GM18873 (cell line): ENCODE measurements around the gene USP32.
A peak's percentile ranks its signal among the peaks of the same experiment; 100 is the strongest.
"Not testable (repeated sequence)": the region's sequence is repeated elsewhere in the genome, so short reads cannot be mapped to it uniquely, and the experiment has no call there.

ENCODE experiments used
- ATAC-seq: cut with Tn5 transposase; IDR thresholded peaks from one replicate; pipeline ENCODE4 v1.9.1; 2021; ENCODE audit warnings: mild to moderate bottlenecking, moderate library complexity, moderate number of reproducible peaks; ENCODE audit not compliant: unreplicated experiment, low FRiP score

USP32 gene

GRCh38 chr17:60392042-60392844 is at the start of gene USP32:
USP32 (minus strand) TSS chr17:60392133; CDS start chr17:60391939, 194 bp downstream.
- peak; percentile 75 for ATAC-seq

GRCh38 chr17:60439501-60439900 is 47.6 kb upstream of the USP32 start:
- ATAC-seq = no peak

GRCh38 chr17:60436676-60437075 is 44.7 kb upstream of the USP32 start:
- ATAC-seq = no peak

- no peak for ATAC-seq
Measured at GRCh38 chr17:60435244-60436167, 43.6 kb upstream of the USP32 start.

- not testable (repeated sequence) for ATAC-seq
Measured at GRCh38 chr17:60433021-60433997, 41.4 kb upstream of the USP32 start.

- not testable (repeated sequence) for ATAC-seq
Measured at GRCh38 chr17:60430561-60430960, 38.6 kb upstream of the USP32 start.

- ATAC-seq = not testable (repeated sequence)
Measured at GRCh38 chr17:60428491-60428890, 36.6 kb upstream of the USP32 start.

GRCh38 chr17:60426596-60426995 is 34.7 kb upstream of the USP32 start:
- ATAC-seq = no peak

- ATAC-seq = no peak
Measured at GRCh38 chr17:60425626-60426025, 33.7 kb upstream of the USP32 start.

GRCh38 chr17:60423865-60424264 is 31.9 kb upstream of the USP32 start:
- no peak for ATAC-seq

GRCh38 chr17:60422162-60422665 is 30.3 kb upstream of the USP32 start, which contains the start of gene CHCT1:
CHCT1 (plus strand) TSS chr17:60422489; CDS start chr17:60422593, 104 bp downstream.
- ATAC-seq = no peak

GRCh38 chr17:60421273-60422161 is 29.6 kb upstream of the USP32 start:
- ATAC-seq = peak; percentile 70

- ATAC-seq = not testable (repeated sequence)
Measured at GRCh38 chr17:60419875-60420274, 27.9 kb upstream of the USP32 start.

GRCh38 chr17:60419003-60419402 is 27.1 kb upstream of the USP32 start:
- ATAC-seq = not testable (repeated sequence)

GRCh38 chr17:60416368-60416925 is 24.5 kb upstream of the USP32 start:
- no peak for ATAC-seq

- ATAC-seq = no peak
Measured at GRCh38 chr17:60415146-60415545, 23.2 kb upstream of the USP32 start.

GRCh38 chr17:60412701-60413100 is 20.8 kb upstream of the USP32 start:
- no peak for ATAC-seq

- ATAC-seq = no peak
Measured at GRCh38 chr17:60410001-60410400, 18.1 kb upstream of the USP32 start.
